HuH-7 (cell line): ENCODE results near the gene TMA7.

ENCODE experiments used
- DNase-seq: peaks from one replicate; pipeline ENCODE4 v3.0.0; 2011; ENCODE audit warnings: low spot score

Gene TMA7

GRCh38 chr3:48439820-48440589 is at the start of gene TMA7, which contains the start of gene CCDC51:
Gene TMA7 (plus strand): TSS chr3:48440257. CDS start chr3:48440297, 40 bp downstream.
Gene CCDC51 (minus strand): TSS chr3:48440119. CDS start chr3:48435128, 4,991 bp downstream.
- peak; percentile 99 for DNase-seq

GRCh38 chr3:48394391-48394790 is 45.7 kb upstream of the TMA7 start:
- DNase-seq: no peak

- no peak for DNase-seq
Observed at GRCh38 chr3:48395714-48396113, 44.3 kb upstream of the TMA7 start.

- DNase-seq: no peak
Observed at GRCh38 chr3:48397767-48398681, 42.0 kb upstream of the TMA7 start.

- no peak for DNase-seq
Observed at GRCh38 chr3:48398701-48399386, 41.2 kb upstream of the TMA7 start.

GRCh38 chr3:48399387-48400172 is 40.5 kb upstream of the TMA7 start:
- DNase-seq: peak; percentile 30

- peak; percentile 92 for DNase-seq
Observed at GRCh38 chr3:48400824-48401433, 39.1 kb upstream of the TMA7 start.

GRCh38 chr3:48401434-48401901 is 38.6 kb upstream of the TMA7 start:
- peak; percentile 12 for DNase-seq

GRCh38 chr3:48402281-48402732 is 37.8 kb upstream of the TMA7 start:
- DNase-seq: no peak

- no peak for DNase-seq
Observed at GRCh38 chr3:48402907-48403306, 37.1 kb upstream of the TMA7 start.

GRCh38 chr3:48403533-48404439 is 36.3 kb upstream of the TMA7 start:
- no peak for DNase-seq

- no peak for DNase-seq
Observed at GRCh38 chr3:48404440-48405342, 35.4 kb upstream of the TMA7 start.

- DNase-seq: no peak
Observed at GRCh38 chr3:48405343-48405881, 34.6 kb upstream of the TMA7 start.

GRCh38 chr3:48405971-48406370 is 34.1 kb upstream of the TMA7 start:
- no peak for DNase-seq

GRCh38 chr3:48406443-48407431 is 33.3 kb upstream of the TMA7 start:
- DNase-seq: peak; percentile 1

- peak; percentile 8 for DNase-seq
Observed at GRCh38 chr3:48407542-48408099, 32.4 kb upstream of the TMA7 start.

GRCh38 chr3:48408823-48409281 is 31.2 kb upstream of the TMA7 start:
- DNase-seq: no peak
